ENCODE results near the gene CADPS2.

DNA sequence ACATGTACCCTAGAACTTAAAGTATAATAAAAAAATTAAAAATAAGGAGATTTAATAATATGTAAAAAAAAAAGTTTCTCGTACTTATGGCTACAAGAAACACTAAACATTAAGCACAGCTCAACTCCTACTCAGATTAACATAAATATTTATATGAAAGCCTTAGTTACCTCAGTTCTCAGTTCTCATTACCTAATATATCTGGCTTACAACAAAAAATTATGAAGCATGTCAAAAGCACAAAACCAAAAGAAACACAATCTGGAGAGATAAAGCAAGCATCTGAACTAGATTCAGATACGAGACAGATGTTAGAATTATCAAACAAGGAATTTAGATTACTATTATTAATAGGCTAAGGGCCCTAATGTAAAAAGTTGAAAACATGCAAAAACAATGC, 227.4 kb downstream of the CADPS2 start:
- TF ChIP-seq, protein P1, sequence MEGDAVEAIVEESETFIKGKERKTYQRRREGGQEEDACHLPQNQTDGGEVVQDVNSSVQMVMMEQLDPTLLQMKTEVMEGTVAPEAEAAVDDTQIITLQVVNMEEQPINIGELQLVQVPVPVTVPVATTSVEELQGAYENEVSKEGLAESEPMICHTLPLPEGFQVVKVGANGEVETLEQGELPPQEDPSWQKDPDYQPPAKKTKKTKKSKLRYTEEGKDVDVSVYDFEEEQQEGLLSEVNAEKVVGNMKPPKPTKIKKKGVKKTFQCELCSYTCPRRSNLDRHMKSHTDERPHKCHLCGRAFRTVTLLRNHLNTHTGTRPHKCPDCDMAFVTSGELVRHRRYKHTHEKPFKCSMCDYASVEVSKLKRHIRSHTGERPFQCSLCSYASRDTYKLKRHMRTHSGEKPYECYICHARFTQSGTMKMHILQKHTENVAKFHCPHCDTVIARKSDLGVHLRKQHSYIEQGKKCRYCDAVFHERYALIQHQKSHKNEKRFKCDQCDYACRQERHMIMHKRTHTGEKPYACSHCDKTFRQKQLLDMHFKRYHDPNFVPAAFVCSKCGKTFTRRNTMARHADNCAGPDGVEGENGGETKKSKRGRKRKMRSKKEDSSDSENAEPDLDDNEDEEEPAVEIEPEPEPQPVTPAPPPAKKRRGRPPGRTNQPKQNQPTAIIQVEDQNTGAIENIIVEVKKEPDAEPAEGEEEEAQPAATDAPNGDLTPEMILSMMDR (IDR thresholded peaks at IDR 0.05), result no peak
- TF ChIP-seq POLR2A (IDR thresholded peaks at IDR 0.05), result no peak
